Parathyroid adenoma (tissue), 2 donors: ENCODE measurements around the gene UPF2.

Experiments
- H2AFZ ChIP-seq: fragments of 300-600 bp; sonication (generic); one replicate; pipeline ENCODE4 v1.7.0; 2017; ENCODE audit warnings: antibody characterized with exemption, mild to moderate bottlenecking
- H3K27ac ChIP-seq: fragments of 300-600 bp; sonication (generic); one replicate; pipeline ENCODE4 v1.7.0; 2017
- H3K27me3 ChIP-seq: fragments of 300-600 bp; sonication (generic); one replicate; pipeline ENCODE4 v1.7.0; 2017; ENCODE audit warnings: low read length; ENCODE audit not compliant: control insufficient read depth, insufficient read depth
- H3K36me3 ChIP-seq: fragments of 300-600 bp; sonication (generic); one replicate; pipeline ENCODE4 v1.7.0; 2017; ENCODE audit warnings: low read length; ENCODE audit not compliant: control insufficient read depth, insufficient read depth
- H3K4me1 ChIP-seq: fragments of 300-600 bp; sonication (generic); one replicate; pipeline ENCODE4 v1.7.0; 2017; ENCODE audit warnings: control low read depth
- H3K4me2 ChIP-seq: fragments of 300-600 bp; sonication (generic); one replicate; pipeline ENCODE4 v1.7.0; 2017; ENCODE audit warnings: low read length
- H3K4me3 ChIP-seq: fragments of 300-600 bp; sonication (generic); one replicate; pipeline ENCODE4 v1.7.0; 2017; ENCODE audit warnings: low read depth, low read length
- H3K79me2 ChIP-seq: fragments of 300-600 bp; sonication (generic); one replicate; pipeline ENCODE4 v1.7.0; 2017; ENCODE audit warnings: control low read depth
- H3K9ac ChIP-seq: fragments of 300-600 bp; sonication (generic); one replicate; pipeline ENCODE4 v1.7.0; 2017; ENCODE audit warnings: mild to moderate bottlenecking
- H3K9me3 ChIP-seq: fragments of 300-600 bp; sonication (generic); one replicate; pipeline ENCODE4 v1.7.0; 2017; ENCODE audit warnings: low read length; ENCODE audit not compliant: control insufficient read depth
- CTCF ChIP-seq: fragments of 300-600 bp; sonication (generic); IDR thresholded peaks from one replicate; pipeline ENCODE4 v1.7.0; 2017; ENCODE audit warnings: antibody characterized with exemption, mild to moderate bottlenecking
- donor health status: primary hyperparathyroidism.

The UPF2 gene

GRCh38 chr10:11958956-11959355 is 83.7 kb downstream of the UPF2 start:
- H3K9ac ChIP-seq: no peak overlapping the region
- H3K27me3 ChIP-seq: no peaks in the 10 kb centered on the region
- H3K27ac ChIP-seq: no peak overlapping the region
- no peaks in the 10 kb centered on the region for H3K4me1 ChIP-seq
- H2AFZ ChIP-seq: no peak overlapping the region
- no peak overlapping the region for H3K4me2 ChIP-seq
- no peaks in the 10 kb centered on the region for H3K36me3 ChIP-seq
- H3K79me2 ChIP-seq: no peaks in the 10 kb centered on the region
- H3K9me3 ChIP-seq: no peaks in the 10 kb centered on the region
- no peak for TF ChIP-seq CTCF
- no peak overlapping the region for H3K4me3 ChIP-seq

- no peak for TF ChIP-seq CTCF
- H3K4me1 ChIP-seq: no peaks in the 10 kb centered on the region
- no peaks in the 10 kb centered on the region for H3K9me3 ChIP-seq
- no peak overlapping the region for H3K4me3 ChIP-seq
- H3K27me3 ChIP-seq: no peaks in the 10 kb centered on the region
- H3K79me2 ChIP-seq: no peaks in the 10 kb centered on the region
- no peak overlapping the region for H3K4me2 ChIP-seq
- H3K9ac ChIP-seq: no peak overlapping the region
- no peaks in the 10 kb centered on the region for H3K36me3 ChIP-seq
- H3K27ac ChIP-seq: no peak overlapping the region
- H2AFZ ChIP-seq: no peak overlapping the region
Measured at GRCh38 chr10:11951695-11952094, 90.9 kb downstream of the UPF2 start.

GRCh38 chr10:11950325-11951018 is 92.1 kb downstream of the UPF2 start:
- no peak overlapping the region for H3K4me3 ChIP-seq
- no peaks in the 10 kb centered on the region for H3K79me2 ChIP-seq
- no peaks in the 10 kb centered on the region for H3K9me3 ChIP-seq
- H3K27ac ChIP-seq: no peak overlapping the region
- H3K4me1 ChIP-seq: no peaks in the 10 kb centered on the region
- H3K9ac ChIP-seq: no peak overlapping the region
- no peaks in the 10 kb centered on the region for H3K36me3 ChIP-seq
- TF ChIP-seq CTCF: no peak
- no peak overlapping the region for H2AFZ ChIP-seq
- H3K27me3 ChIP-seq: no peaks in the 10 kb centered on the region
- no peak overlapping the region for H3K4me2 ChIP-seq

GRCh38 chr10:11949152-11949551 is 93.5 kb downstream of the UPF2 start:
- no peaks in the 10 kb centered on the region for H3K4me1 ChIP-seq
- no peaks in the 10 kb centered on the region for H3K9me3 ChIP-seq
- no peak overlapping the region for H3K27ac ChIP-seq
- no peaks in the 10 kb centered on the region for H3K27me3 ChIP-seq
- no peak for TF ChIP-seq CTCF
- H3K4me2 ChIP-seq: no peak overlapping the region
- no peaks in the 10 kb centered on the region for H3K36me3 ChIP-seq
- H2AFZ ChIP-seq: no peak overlapping the region
- H3K79me2 ChIP-seq: no peaks in the 10 kb centered on the region
- no peak overlapping the region for H3K4me3 ChIP-seq
- H3K9ac ChIP-seq: no peak overlapping the region

- no peak overlapping the region for H2AFZ ChIP-seq
- H3K36me3 ChIP-seq: no peaks in the 10 kb centered on the region
- H3K79me2 ChIP-seq: no peaks in the 10 kb centered on the region
- no peak overlapping the region for H3K4me2 ChIP-seq
- no peak overlapping the region for H3K9ac ChIP-seq
- no peaks in the 10 kb centered on the region for H3K4me1 ChIP-seq
- no peak overlapping the region for H3K27ac ChIP-seq
- H3K4me3 ChIP-seq: no peak overlapping the region
- no peaks in the 10 kb centered on the region for H3K9me3 ChIP-seq
- no peaks in the 10 kb centered on the region for H3K27me3 ChIP-seq
- TF ChIP-seq CTCF: no peak
Measured at GRCh38 chr10:11946652-11947051, 96.0 kb downstream of the UPF2 start.
